HG03442 (cell line): Measurements from ENCODE around the gene TASP1.
A peak's percentile ranks its signal among the peaks of the same experiment; 100 is the strongest.
"Not testable (repeated sequence)": the region's sequence is repeated elsewhere in the genome, so short reads cannot be mapped to it uniquely, and the experiment has no call there.

Experiments
- ATAC-seq: cut with Tn5 transposase; IDR thresholded peaks from one replicate; pipeline ENCODE4 v1.9.1; 2021; ENCODE audit warnings: mild to moderate bottlenecking, moderate library complexity; ENCODE audit not compliant: unreplicated experiment

The TASP1 gene, protein sequence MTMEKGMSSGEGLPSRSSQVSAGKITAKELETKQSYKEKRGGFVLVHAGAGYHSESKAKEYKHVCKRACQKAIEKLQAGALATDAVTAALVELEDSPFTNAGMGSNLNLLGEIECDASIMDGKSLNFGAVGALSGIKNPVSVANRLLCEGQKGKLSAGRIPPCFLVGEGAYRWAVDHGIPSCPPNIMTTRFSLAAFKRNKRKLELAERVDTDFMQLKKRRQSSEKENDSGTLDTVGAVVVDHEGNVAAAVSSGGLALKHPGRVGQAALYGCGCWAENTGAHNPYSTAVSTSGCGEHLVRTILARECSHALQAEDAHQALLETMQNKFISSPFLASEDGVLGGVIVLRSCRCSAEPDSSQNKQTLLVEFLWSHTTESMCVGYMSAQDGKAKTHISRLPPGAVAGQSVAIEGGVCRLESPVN

GRCh38 chr20:13638496-13639149, at the start of gene TASP1:
Gene TASP1 (minus strand): TSS chr20:13638932. CDS start chr20:13630078, 8,854 bp downstream.
- ATAC-seq = peak; percentile 100

DNA sequence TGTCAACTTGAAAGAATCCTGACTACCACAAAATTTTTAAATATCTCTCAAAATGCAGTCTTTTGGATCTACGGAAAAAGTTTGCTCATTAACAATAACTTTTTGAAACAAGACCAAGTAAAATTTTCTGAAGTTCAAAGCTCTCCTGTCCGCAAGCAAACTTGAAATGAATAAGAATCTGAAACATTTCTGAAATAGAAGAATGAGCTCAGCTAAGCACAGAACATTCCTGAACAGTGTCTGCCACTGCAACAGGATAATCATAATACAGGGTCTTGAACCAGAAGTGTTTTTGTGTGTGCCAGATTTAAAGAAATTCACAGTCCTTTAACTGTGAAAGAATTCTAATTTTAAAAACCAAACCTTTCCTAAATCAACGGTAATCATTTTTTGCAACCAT, 49.1 kb upstream of the TASP1 start:
- ATAC-seq = no peak

DNA sequence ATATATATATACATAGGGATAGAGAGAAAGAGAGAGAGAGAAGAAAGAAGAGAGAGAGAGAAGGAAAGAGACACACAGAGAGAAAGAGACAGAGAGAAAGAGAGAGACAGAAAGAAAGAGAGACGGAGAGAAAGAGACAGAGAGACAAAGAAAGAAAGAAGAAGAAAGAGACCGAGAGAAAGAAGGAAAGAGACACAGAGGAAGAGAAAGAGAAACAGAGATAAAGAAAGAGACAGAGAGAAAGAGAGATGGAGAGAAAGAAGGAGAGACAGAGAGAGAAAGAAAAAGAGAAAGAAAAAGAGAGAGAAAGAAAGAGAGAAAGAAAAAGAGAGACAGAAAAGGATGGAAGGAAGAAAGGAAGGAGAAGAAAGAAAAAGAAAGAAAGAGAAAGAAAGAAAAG, 46.9 kb upstream of the TASP1 start:
- ATAC-seq = no peak

- ATAC-seq = peak; percentile 73
Observed at GRCh38 chr20:13684566-13685222, 46.0 kb upstream of the TASP1 start.

GRCh38 chr20:13683833-13684232, 45.1 kb upstream of the TASP1 start:
- ATAC-seq = no peak

GRCh38 chr20:13681248-13682125, 42.8 kb upstream of the TASP1 start:
- peak; percentile 81 for ATAC-seq

- no peak for ATAC-seq
Observed at GRCh38 chr20:13678944-13679343, 40.2 kb upstream of the TASP1 start.

DNA sequence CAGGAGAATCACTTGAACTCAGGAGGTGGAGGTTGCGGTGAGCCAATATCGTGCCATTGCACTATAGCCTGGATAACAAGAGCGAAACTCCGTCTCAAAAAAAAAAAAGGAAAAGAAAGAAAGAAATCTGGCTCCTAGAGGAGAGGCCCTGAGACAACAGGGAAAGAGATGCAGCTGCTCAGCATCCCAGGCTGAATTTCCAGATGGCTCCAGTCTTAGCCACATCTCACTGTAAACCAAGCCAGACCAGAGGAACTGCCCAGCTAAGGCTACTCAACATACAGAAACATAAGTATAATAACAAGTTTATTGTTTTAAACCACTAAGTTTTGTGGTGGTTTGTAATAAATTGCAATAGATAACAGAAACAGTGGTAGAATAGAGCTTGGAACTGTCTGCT, 38.5 kb upstream of the TASP1 start:
- no peak for ATAC-seq

GRCh38 chr20:13676682-13677081, 38.0 kb upstream of the TASP1 start:
- ATAC-seq = no peak

DNA sequence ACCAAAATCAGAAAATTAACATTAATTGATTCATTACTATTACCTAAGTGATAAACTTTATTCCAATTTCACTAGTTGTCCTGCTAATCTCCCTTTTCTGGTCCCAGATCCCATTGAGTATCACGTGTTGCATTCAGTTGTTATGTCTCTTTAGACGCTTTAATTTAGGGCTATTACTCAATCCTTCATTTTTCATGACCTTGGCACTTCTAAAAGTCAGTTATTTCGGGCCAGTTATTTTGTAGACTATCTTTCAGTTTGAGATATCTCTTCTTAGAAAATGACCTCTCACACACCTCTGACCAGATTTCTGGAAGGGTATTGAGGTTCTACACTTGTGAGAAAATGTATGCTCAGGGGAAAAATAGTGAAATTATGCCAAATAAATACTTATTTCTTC, 34.0 kb upstream of the TASP1 start:
- ATAC-seq = no peak

- no peak for ATAC-seq
Observed at GRCh38 chr20:13671916-13672378, 33.2 kb upstream of the TASP1 start.

DNA sequence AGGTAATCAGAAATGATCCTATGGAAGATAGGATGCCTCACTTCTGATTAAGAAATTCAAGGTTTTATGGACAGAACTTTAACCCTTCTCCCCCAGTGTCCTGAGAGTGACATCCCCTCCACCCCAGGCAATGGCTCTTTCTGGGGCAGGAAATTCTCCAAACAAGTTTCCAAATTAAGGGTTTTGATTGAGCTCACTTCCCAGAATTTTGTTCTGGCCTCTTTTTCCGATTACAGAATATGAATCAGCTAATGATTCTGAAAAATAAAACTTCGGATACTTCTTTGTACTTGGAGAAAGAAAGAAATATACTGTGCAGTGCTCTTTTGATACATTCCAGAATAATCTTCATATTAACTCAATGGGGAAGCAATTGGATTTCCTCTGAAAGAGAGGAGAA, 32.8 kb upstream of the TASP1 start:
- no peak for ATAC-seq

- no peak for ATAC-seq
Observed at GRCh38 chr20:13670160-13670559, 31.4 kb upstream of the TASP1 start.

- no peak for ATAC-seq
Observed at GRCh38 chr20:13665709-13666395, 27.1 kb upstream of the TASP1 start.

- no peak for ATAC-seq
Observed at GRCh38 chr20:13661070-13661685, 22.4 kb upstream of the TASP1 start.

DNA sequence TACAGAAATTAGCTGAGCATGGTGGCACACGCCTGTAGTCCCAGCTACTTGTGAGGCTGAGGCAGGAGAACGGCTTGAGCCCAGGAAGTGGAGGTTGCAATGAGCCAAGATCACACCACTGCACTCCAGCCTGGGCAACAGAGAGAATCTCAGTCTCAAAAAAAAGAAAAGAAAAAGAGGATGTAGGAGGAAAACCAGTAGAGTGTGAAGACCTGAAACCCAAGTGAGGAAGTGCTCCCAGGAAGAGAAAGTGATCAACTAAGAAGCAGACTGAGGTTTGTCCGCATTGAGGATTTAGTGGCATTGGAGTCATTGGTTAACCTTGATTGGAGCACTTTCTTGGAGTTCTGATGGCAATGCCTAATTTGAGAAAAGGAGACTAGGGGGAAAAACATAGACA, 20.6 kb upstream of the TASP1 start:
- ATAC-seq = peak; percentile 90

GRCh38 chr20:13658060-13658459, 19.3 kb upstream of the TASP1 start:
- not testable (repeated sequence) for ATAC-seq

- no peak for ATAC-seq
Observed at GRCh38 chr20:13656721-13657368, 18.1 kb upstream of the TASP1 start.

DNA sequence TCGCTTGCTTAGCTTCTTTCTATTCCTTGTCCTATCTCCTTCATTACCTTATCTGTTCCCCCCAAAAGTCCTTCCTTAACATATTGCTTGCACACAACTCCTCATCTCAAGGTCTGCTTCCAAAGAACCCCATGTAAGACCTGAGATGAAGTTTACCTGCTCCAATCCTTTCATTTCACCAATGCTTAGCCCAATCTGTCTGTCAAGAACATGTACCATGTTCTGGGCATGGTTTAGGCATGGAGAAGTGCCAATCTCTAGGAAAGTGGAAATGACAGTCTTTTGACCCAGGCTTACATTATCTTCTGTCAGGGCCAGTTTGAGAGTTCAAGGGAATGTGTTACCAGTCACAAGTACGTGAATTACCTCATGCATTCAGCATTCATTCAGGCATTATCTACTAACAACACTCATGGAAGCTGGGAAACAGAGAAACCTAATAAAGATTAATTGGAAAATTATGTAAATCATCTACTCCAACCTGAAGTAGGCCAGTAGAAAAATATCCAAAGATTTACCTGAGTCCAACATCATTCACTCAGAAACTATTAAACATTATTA, 15.8 kb upstream of the TASP1 start:
- no peak for ATAC-seq
